Osteocyte (in vitro differentiated cells): ENCODE results near the gene GSDME. TPM values are rescaled to one million over a fixed set of nuclear protein-coding genes. Genes with fewer than 3 reads are reported as not detected.

ENCODE experiments used
- DNase-seq: peaks from one replicate; pipeline ENCODE4 v3.0.0; 2021; ENCODE audit warnings: mixed read lengths; ENCODE audit not compliant: unreplicated experiment; ENCODE audit errors: extremely low spot score
- H3K27ac Mint-ChIP-seq: one replicate; pipeline ENCODE4 v1.8.0; 2021; ENCODE audit warnings: mild to moderate bottlenecking, mixed read lengths; ENCODE audit not compliant: unreplicated experiment
- H3K27me3 Mint-ChIP-seq: one replicate; pipeline ENCODE4 v1.8.0; 2021; ENCODE audit warnings: mixed read lengths; ENCODE audit not compliant: unreplicated experiment
- H3K36me3 Mint-ChIP-seq: one replicate; pipeline ENCODE4 v1.8.0; 2021; ENCODE audit warnings: mixed read lengths; ENCODE audit not compliant: unreplicated experiment
- H3K4me1 Mint-ChIP-seq: one replicate; pipeline ENCODE4 v1.8.0; 2021; ENCODE audit warnings: mixed read lengths; ENCODE audit not compliant: unreplicated experiment
- H3K4me3 Mint-ChIP-seq: one replicate; pipeline ENCODE4 v1.8.0; 2021; ENCODE audit warnings: mild to moderate bottlenecking, moderate library complexity, mixed read lengths; ENCODE audit not compliant: unreplicated experiment
- H3K9me3 Mint-ChIP-seq: one replicate; pipeline ENCODE4 v1.8.0; 2021; ENCODE audit warnings: mixed read lengths; ENCODE audit not compliant: unreplicated experiment
- CTCF ChIP-seq: fragments of 200-600 bp; sonication (generic); IDR thresholded peaks from 2 replicates; pipeline ENCODE4 v1.5.0; 2021; ENCODE audit warnings: antibody characterized with exemption, mild to moderate bottlenecking, moderate library complexity
- total RNA-seq: library from RNA; stranded (reverse); gene quantifications from 2 replicates; pipeline ENCODE4 v1.2.1, GENCODE V29; 2021

GSDME gene
- total RNA-seq, 1 donor from 2014 or later: 10.2 TPM

- peaks cover 12% of the 10 kb centered on the region for H3K36me3 Mint-ChIP-seq
- H3K27me3 Mint-ChIP-seq: no peaks in the 10 kb centered on the region
- no peaks in the 10 kb centered on the region for H3K9me3 Mint-ChIP-seq
- no peak overlapping the region for H3K27ac Mint-ChIP-seq
- peak; percentile 51 for DNase-seq
- TF ChIP-seq CTCF: no peak
- H3K4me3 Mint-ChIP-seq: no peak overlapping the region
- peaks cover 2% of the 10 kb centered on the region for H3K4me1 Mint-ChIP-seq
Observed at GRCh38 chr7:24717694-24718320, 39.5 kb downstream of the GSDME start.

- peak overlapping the region; percentile 43 for H3K27ac Mint-ChIP-seq
- peaks cover 2% of the 10 kb centered on the region for H3K4me1 Mint-ChIP-seq
- peaks cover 12% of the 10 kb centered on the region for H3K36me3 Mint-ChIP-seq
- H3K9me3 Mint-ChIP-seq: no peaks in the 10 kb centered on the region
- no peak for TF ChIP-seq CTCF
- H3K27me3 Mint-ChIP-seq: no peaks in the 10 kb centered on the region
- no peak overlapping the region for H3K4me3 Mint-ChIP-seq
- peak; percentile 65 for DNase-seq
Observed at GRCh38 chr7:24717247-24717622, 40.0 kb downstream of the GSDME start.

GRCh38 chr7:24716480-24717246 lies 40.6 kb downstream of the GSDME start:
- Mint-ChIP-seq H3K36me3 (peaks cover 12% of the 10 kb centered on the region), H3K27me3 (no peaks in the 10 kb centered on the region), H3K9me3 (no peaks in the 10 kb centered on the region), H3K4me3 (no peak overlapping the region), H3K4me1 (peaks cover 2% of the 10 kb centered on the region), H3K27ac (peak overlapping the region; percentile 43)
- TF ChIP-seq CTCF: no peak
- DNase-seq: peak; percentile 65

- DNase-seq: peak; percentile 60
- peaks cover 12% of the 10 kb centered on the region for H3K36me3 Mint-ChIP-seq
Observed at GRCh38 chr7:24715661-24716479, 41.4 kb downstream of the GSDME start.

More at GRCh38 chr7:24715661-24716479, 41.4 kb downstream of the GSDME start:
- peak; percentile 55 for TF ChIP-seq CTCF
- Mint-ChIP-seq H3K27me3 (no peaks in the 10 kb centered on the region), H3K9me3 (no peaks in the 10 kb centered on the region), H3K4me1 (peaks cover 2% of the 10 kb centered on the region), H3K27ac (no peak overlapping the region), H3K4me3 (no peak overlapping the region)
